ENCODE data around the gene APCDD1L. TPM values are rescaled to one million over a fixed set of nuclear protein-coding genes. Genes with fewer than 3 reads are reported as not detected.

Gene APCDD1L
- total and polyA plus RNA-seq, 12 donors: 0.08 to 1.8 (median 1.1) TPM; not detected in 2

GRCh38 chr20:58473453-58474425, 41.5 kb downstream of the APCDD1L start:
- Histone ChIP-seq H3K4me1 (peaks cover 0 to 17% (median 6%) of the 10 kb centered on the region in 9 donors), H3K9me3 (peaks cover 0 to 24% (median 12%) of the 10 kb centered on the region in 11 donors), H3K36me3 (no peaks in the 10 kb centered on the region), H3K4me3 (no peak overlapping the region), H3K27me3 (no peaks in the 10 kb centered on the region), H3K27ac (no peak overlapping the region)
- WGBS, 2 donors: 88 to 90% methylated on average over 13 of the region's 13 CpGs
- DNase-seq (no peak), ATAC-seq (no peak)
- no peak for TF ChIP-seq CTCF (IDR thresholded peaks at IDR 0.05)
- intact Hi-C loops (cut with DNase I): no loop called here

GRCh38 chr20:58472273-58473018, 42.8 kb downstream of the APCDD1L start:
- Histone ChIP-seq H3K4me1 (peaks cover 0 to 17% (median 6%) of the 10 kb centered on the region in 9 donors), H3K4me3 (no peak overlapping the region), H3K36me3 (no peaks in the 10 kb centered on the region), H3K27me3 (peaks cover 0 to 3% (median 0%) of the 10 kb centered on the region in 7 donors), H3K9me3 (peaks cover 0 to 11% (median 0%) of the 10 kb centered on the region in 11 donors), H3K27ac (no peak overlapping the region)
- 89 to 91% methylated on average over 20 of the region's 20 CpGs for WGBS, 2 donors
- intact Hi-C loops (cut with DNase I): no loop called here
- no peak for TF ChIP-seq CTCF (IDR thresholded peaks at IDR 0.05)
- DNase-seq (no peak), ATAC-seq (no peak)

GRCh38 chr20:58471193-58472164, 43.7 kb downstream of the APCDD1L start:
- peaks cover 0 to 17% (median 6%) of the 10 kb centered on the region in 9 donors for H3K4me1 ChIP-seq
- peaks cover 0 to 2% (median 0%) of the 10 kb centered on the region in 11 donors for H3K9me3 ChIP-seq
- H3K27me3 ChIP-seq: peaks cover 0 to 5% (median 3%) of the 10 kb centered on the region in 7 donors
- intact Hi-C loops (cut with DNase I): no loop called here
- H3K4me3 ChIP-seq: no peak overlapping the region
- TF ChIP-seq CTCF (IDR thresholded peaks at IDR 0.05): no peak
- 59 to 65% methylated on average over 26 of the region's 26 CpGs for WGBS, 2 donors
- peak; percentile 64 to 76 for DNase-seq
- ATAC-seq: peak; percentile 83 to 94 (median 90)
- H3K36me3 ChIP-seq: no peaks in the 10 kb centered on the region
- H3K27ac ChIP-seq: peak overlapping the region in 1 of 10 donors; percentile 15

Data from heart right ventricle (tissue), 16 donors.